GM18526 (cell line): ENCODE measurements around the gene TBC1D22A.

Experiments
- POLR2A ChIP-seq: IDR thresholded peaks from 3 replicates; pipeline ENCODE4 v1.6.1; 2011; ENCODE audit not compliant: insufficient read length; ENCODE audit errors: extremely low read depth

TBC1D22A gene

DNA sequence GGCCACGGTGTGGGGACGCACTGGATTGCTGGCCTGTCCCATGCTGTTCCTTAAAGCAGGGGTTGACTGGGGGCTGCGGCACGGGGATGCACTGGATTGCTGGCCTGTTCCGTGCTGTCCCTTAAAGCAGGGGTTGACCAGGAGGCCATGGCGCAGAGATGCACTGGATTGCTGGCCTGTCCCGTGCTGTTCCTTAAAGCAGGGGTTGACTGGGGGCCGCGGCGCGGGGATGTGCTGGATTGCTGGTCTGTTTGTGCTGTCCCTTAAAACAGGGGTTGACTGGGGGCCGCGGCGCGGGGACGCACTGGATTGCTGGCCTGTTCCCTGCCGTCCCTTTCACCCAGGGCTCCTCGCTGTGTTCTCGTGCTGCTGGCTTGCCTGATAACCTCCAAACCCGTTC lies 383.4 kb downstream of the TBC1D22A start:
- no peak for TF ChIP-seq POLR2A

DNA sequence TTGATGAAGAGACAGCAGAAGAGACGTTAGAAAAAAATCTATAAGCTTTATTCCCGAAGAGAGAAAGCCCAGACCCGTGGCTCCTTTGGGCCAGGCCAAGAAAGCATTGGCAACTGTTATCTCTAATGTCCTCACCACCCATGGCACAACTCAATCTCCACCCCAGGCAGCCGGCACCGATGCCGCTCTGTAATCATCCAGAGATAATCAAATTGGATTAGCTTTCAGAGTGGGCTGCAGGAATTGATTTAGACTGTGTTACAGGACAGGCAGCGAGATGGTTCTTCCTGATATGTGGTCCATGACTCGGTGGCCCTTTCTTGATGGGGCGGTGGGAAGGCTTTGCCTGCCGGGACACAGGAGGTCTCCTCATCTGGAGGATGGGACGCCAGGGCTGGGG lies 383.9 kb downstream of the TBC1D22A start:
- TF ChIP-seq POLR2A = no peak

DNA sequence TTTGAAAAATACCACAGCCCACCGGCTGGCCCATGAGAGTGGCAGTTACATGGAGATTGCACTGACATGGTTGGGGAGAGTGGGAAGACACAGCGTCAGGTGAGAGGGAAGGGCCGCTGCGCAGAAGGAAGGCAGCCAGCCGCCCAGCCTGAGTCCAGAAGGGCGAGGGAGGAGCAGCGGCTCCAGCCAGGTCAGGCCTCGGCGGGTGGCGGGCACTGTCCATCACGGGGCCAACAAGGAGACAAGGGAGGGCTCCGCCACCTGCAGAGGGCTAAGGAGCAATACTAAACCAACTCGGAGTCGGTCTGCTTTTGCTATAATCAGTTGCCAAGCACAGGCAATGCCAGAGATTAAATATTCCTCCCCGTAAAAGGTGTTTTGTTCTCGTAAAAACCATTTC lies 384.5 kb downstream of the TBC1D22A start:
- TF ChIP-seq POLR2A = no peak

DNA sequence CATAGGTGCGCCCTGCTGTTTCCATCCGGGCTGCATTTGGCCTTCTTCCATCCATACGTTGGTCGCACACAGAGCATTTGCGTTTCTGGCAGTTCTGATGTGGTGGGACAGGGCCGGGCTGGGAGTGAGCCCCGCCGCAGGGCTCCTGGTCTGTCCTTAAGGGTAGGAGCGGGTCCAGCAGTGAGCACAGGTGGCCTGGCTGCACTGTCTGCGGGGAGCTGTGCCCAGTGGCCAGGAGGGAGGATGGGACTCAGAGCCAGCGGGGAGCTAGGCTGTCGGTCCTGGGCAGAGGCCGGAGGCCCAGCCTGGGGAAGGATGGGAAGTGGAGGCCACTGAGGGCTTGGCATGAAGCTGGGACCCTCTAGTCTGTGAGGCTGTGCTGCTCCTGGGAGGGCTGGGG lies 385.1 kb downstream of the TBC1D22A start:
- TF ChIP-seq POLR2A = no peak

DNA sequence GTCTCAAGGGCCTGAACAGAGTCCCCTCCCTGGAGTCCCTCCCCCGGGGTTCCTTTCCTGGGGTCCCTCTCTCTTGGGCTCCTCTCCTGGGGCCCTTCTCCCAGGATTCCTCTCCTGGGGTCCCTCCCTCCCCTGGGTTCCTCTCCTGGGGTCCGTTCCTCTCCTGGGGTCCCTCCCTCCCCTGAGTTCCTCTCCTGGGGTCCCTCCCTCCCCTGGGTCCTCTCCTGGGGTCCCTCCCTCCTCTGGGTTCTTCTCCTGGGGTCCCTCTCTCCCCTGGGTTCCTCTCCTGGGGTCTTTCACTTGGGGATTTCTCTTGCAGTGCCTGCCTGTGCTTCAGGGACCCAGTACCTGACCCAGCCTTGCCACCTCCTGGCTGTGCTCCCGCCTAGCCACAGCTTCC lies 386.1 kb downstream of the TBC1D22A start:
- no peak for TF ChIP-seq POLR2A

DNA sequence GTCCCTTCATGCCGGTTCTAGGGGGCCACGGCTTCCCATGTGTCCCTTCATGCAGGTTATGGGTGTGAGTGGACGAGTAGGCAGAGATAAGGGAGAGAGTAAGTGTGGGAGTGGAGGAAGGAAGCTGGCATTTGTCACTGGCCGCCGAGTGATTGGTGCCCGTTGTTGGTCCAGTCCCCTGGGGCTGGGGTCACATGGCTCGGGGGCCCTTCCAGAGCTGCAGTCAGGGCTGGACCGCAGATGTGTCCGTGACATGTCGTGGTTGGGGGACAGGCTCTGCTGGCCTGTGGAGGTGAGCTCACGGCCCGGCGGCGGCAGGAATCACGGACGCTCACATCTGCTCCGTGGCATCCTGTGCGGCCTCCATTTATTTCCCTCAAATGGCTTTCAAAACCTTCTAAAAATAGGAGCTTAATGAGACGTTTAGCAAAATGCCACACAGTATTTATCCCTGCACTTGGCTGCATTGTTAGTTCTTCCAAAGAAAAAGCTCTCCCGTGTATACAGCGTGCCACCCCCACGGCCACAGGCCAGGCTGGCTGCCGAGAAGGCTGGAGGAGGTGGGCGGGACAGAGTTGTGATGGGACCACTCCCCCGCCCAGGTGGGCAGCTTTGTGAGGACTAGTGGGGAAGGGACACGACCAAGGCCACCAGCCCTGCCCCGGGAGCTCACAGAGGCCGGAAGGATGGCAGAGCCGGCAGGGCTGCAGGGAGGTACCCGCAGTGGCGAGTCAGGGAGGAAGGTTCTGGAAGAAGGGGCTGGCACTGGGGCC lies 386.7 kb downstream of the TBC1D22A start:
- TF ChIP-seq POLR2A = no peak

DNA sequence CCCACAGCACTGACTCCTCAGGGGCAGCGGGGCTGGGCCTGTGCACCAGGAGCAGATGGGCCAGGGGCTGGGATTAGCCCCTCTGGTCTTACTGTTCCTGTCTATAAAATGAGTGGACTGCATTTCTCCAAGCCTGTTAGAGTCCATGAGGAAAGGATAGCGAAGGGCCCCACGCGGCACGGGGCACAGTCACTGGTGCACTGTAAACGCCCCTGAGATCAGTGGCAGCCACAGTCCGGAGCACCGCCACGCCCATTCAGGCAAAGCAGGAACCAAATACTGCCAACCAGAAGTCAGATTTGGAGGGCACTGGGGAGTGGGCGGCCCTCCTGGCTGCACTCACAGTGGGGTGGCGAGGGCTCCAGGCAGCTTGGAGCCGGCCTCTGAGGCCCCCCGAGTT lies 387.5 kb downstream of the TBC1D22A start:
- TF ChIP-seq POLR2A = no peak

DNA sequence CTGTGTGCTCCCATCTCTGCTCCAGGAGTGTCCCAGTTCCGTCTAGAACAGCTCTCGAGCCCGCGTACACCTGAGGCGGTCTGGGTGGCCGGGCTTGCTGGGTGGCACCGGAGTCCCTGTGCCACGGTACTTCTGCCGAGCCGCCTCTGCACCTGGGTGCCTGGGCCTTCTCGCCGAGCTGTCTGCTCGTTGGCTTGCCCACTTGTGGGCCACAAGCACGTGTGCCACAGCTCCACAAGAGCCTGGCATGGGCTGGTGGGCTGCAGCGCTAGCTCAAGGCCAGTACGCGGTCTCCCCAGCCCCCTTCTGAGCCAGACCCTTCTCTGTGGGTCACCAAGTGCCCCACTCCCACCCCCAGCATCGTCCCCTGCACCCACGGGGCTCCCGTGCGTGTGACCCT lies 388.0 kb downstream of the TBC1D22A start:
- no peak for TF ChIP-seq POLR2A

DNA sequence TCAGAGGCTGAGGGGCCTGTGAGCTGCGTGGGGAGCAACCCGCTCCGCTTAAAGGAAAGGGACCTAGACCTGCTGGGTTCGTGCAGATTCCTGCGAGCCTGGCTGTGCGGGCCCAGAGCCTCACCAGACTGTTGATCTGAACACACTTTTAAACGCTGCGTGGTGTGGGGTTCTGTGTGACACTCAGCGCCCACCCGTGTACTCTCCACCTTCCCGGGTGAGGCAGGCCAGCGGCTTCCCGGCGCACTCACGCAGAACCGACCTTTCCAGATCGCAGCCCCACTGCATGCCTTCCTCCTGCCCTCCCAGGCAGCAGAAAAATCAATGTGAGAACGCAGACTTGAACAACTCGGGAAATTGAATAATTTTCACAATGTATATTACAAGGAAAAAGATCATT lies 388.6 kb downstream of the TBC1D22A start:
- TF ChIP-seq POLR2A = no peak

DNA sequence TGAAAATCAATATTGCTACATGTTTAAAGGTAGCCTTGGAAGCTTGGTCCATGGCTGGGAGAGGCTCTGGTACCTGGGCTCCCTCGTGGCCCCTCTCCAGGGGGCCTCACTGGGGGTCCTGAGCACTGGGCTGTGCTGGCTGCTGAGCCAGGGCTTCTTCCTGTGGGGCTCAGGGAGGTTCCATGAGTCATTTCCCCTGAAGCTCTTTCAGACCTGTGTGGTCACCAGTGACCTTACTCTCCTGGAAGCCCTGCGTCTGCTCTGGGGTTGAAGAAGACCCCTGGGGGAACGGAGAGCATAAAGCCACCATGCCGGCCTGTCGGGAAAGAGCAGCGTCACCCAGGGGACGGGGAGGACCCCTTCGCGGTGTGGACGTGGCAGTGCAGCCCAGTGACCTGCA lies 389.0 kb downstream of the TBC1D22A start:
- TF ChIP-seq POLR2A = no peak

DNA sequence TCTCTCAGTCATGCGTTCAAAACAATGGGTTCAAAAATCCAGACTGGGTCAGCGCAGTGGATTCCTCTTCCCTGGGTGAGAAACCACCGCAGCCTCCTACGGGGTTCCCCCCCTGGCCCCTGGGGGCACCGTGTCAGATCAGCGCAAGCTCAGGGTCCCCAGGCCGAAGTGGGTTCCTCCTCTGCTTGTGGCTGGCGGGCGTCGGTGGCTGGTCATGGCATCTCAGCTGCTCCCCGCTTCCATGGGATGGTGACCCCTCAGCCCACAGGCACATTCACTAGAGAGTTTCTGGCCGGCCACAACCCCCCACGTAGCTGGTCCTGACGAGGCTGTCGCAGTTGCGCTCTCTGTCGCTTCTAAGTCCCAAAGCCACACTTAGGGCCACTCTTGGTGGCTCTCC lies 389.8 kb downstream of the TBC1D22A start:
- TF ChIP-seq POLR2A = no peak

DNA sequence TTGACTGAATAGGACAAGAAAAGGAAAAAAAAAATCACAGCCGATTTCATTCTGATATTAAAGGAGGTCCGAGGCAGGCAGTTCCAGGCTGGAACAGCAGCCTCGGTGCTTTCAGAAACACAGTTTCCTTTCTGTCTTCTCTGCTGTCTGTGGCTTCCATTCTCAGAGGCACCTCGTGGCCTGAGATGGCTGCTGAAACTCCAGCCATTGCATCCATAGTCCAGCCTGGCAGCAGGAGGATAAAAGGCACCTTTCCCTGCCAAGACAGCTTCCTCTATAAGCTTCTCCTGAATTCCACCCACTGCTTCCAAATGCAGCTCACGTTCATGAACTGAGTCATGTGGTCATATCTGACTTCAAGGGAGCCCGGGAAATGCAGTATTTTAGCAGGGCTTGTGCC lies 390.5 kb downstream of the TBC1D22A start:
- no peak for TF ChIP-seq POLR2A

DNA sequence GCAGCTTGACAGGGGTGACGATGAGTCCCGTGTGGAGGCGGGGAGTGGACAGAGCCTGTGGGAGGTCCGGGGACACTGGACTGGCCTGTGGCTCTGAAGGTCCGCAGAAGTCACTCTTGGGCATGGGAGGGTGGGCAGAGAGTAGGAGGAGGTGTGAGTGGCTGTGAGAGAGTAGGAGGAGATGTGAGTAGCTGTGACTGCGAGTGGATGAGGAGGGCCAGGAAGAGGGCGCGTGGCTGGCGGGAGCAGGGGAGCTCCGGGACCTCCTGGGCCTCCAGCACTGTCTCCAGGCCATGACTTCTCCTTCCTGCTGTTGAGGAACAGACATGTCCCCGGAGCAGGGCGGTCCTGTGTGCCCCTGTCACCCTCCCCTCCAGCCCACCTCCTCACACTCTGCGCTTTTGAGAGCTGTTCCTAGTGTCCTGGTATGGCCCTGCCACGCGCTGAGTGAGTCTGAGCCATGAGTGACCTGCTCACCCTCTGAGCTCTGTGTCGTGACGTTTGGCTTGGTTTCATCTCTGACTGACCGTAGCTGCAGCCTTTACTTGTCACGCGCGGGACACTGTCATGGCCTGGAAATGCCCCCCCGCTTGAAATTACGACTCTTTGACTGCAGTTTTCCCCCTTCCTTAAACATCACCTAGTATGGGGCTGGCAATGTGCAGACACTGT lies 391.5 kb downstream of the TBC1D22A start:
- no peak for TF ChIP-seq POLR2A

DNA sequence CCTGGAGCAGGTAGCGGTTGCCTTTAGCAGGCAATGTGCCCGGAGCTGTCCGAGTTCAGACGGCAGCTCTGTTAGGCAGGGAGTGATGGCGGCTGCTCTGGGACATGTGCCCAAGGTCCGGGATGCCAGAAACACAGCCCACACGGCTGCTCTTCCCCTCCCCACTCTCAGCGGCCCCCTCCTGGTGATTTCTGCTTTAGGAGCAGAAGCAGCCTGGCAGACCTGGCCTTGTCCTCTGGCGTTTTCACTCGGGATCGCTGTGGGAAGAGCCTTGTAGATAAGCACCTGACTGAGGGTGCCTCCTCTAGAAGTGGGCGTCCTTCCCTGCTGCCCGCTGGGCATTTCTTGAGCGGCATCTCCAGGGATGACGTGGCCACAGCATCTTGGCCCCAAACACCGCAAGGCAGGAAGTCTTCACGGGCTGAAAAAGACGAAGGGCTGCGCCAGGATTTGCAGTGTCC lies 392.2 kb downstream of the TBC1D22A start:
- no peak for TF ChIP-seq POLR2A

DNA sequence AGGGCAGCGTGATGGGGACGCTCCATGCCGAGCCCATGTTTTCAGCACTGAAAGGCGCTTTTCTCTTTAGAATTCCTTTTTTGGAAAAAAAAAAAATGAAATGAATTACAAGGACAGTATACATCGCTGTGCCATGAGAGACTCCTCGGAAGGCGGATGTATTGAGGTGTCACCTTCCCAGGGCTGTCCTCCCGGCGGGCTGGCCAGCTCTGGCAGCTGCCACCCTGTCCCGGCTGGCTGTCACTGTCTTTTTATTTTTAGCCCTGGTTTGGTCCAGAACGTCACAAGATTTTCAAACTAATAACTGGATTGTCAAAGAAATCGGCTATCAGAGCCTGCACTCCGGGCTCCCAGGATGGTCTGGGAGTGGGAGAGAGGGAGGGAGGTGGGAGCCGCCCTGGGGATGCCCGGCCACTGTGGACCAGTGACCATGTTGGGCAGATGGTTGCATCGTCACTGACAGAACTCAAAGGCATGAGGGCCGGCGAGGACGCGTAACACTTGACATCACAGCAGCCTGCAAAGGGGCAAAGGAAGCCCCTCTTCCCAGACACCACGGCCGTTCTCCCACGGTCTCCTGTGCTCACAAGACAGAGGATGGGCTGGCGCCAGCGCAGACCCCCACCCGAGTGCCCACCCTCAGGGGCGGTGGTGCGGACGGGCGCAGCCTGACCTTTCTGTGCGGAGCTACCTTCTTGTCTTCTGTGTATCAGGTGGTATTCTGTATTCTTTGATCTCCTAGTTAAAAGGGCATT lies 392.9 kb downstream of the TBC1D22A start:
- no peak for TF ChIP-seq POLR2A

DNA sequence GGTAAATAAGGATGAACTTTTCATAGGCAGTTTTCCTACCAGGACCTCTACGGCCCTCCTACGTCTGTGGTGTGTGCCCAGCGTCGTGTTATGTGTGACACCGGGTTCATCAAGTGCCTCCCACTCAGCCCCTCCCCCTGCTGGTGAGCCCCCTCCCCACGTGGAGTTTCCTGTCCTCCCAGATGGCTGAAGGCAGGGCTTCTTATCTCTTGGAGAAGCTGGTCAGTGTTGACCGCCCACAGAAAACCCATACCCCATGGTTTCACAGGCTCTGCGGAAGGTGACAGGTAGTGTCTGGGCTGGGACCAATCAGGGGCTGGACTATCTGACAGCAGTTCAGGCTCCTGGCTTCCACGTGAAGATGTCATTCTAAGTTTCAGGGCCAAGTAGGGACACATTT lies 393.5 kb downstream of the TBC1D22A start:
- no peak for TF ChIP-seq POLR2A

DNA sequence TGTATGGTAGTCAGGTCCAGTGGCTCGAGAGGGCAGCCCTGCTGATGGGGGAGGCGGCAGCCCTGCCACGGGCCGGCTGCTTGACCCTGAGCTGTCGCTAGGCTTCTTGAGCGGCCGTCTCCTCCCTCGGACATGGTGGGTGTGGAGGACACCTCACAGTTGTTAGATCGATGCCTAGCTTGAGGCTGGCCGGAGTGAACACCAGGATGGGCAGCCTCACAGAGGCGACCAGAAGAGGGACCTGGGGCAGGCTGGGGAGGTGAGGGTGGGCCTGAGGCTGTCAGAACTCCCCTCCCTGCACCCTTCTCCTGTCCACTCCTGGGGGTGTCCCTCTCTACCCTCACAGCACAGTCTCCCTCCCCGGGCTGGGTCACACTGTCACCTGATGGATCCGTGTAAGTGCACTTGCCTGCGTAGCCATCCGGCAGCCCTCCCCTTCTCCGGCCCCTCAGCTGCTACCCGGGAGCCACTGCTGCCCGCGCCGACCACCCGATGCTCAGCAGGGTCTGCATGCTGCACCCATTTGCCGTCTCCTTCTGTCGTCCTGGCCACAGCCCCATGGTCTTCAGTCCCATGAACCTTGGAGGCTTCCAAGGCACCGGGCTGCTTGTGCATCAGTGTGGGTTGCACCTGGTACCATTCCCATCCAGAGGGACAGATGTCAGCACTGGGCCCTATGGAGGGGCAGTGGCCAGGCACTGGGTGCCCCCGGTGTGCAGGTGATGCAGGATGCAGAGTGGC lies 394.1 kb downstream of the TBC1D22A start:
- no peak for TF ChIP-seq POLR2A
